HG03565 (cell line): ENCODE data around the gene LUC7L3.
"Not testable (repeated sequence)": the region's sequence is repeated elsewhere in the genome, so short reads cannot be mapped to it uniquely, and the experiment has no call there.

ENCODE experiments used
- ATAC-seq: cut with Tn5 transposase; IDR thresholded peaks from one replicate; pipeline ENCODE4 v1.9.1; 2021; ENCODE audit warnings: mild to moderate bottlenecking, moderate library complexity; ENCODE audit not compliant: unreplicated experiment

LUC7L3 gene

DNA sequence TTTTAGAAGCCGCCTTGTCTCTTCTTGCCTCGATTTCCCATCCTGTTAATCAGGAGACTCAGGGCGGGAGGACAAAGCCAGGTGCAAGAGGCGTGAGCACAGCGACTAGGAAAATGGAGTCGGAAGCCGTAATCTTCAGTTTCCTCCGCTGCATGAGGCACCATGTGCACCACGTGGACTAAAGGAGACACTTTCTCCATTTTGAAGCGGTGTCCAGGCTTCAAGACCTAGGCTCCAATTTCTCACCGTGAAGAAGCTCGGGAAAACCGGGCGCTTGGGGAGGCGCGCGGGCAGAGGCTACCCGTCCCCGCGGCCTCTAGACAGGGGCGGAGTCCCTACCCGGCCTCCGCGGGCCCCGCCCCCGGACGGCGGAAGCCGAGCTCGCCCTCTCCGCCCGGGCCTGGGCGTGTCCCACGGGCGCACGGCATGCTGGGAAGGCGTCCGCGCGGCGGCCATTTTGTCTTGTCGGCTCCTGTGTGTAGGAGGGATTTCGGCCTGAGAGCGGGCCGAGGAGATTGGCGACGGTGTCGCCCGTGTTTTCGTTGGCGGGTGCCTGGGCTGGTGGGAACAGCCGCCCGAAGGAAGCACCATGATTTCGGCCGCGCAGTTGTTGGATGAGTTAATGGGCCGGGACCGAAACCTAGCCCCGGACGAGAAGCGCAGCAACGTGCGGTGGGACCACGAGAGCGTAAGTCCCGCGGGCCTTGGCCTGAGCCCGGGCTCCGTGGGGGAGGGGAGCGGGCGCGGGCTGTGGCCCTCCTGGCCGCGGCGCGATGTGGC is at the start of gene LUC7L3:
LUC7L3 (plus strand) TSS at position 460 of the 780 bp plus-strand sequence; CDS start at position 590, 130 bp downstream.
- ATAC-seq = peak; percentile 89

GRCh38 chr17:50672071-50672470 is 47.3 kb upstream of the LUC7L3 start:
- ATAC-seq = no peak

- ATAC-seq = no peak
Observed at GRCh38 chr17:50672831-50673551, 46.4 kb upstream of the LUC7L3 start.

DNA sequence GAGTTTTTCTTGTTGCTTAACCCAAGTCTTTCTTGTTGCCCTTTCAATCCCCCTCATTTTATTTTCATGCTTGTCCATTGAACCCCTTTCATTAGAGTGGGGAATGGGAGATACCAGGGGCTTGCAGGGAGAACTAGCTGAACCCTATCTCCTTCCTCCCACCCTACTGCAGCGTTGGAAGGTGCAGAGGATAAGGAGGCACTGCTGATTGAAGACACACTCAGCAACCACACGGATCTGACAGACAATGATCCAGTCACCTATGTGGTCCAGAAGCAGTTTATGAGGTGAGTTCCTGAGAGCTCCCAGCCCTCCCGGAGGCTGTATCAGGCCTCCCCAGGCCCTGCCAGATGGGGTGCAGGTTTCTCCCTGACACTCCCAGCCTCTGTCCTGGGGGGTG is 44.2 kb upstream of the LUC7L3 start:
- ATAC-seq = no peak

DNA sequence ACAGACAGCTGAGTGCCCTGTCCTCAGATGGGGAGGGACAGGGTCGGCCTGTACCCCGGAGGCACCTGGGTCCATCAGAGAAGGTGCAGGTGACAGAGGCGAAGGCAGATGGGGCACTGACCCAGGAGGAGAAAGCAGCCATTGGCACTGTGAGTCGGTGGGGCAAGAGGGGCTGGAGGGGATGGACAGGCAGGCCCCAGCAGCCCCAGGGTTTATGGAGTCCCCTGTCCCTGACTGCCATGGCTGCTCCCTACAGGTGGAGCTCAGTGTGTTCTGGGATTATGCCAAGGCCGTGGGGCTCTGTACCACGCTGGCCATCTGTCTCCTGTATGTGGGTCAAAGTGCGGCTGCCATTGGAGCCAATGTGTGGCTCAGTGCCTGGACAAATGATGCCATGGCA is 43.8 kb upstream of the LUC7L3 start:
- no peak for ATAC-seq

GRCh38 chr17:50676065-50676975 is 43.1 kb upstream of the LUC7L3 start:
- ATAC-seq = no peak

- ATAC-seq = no peak
Observed at GRCh38 chr17:50677851-50678375, 41.5 kb upstream of the LUC7L3 start.

DNA sequence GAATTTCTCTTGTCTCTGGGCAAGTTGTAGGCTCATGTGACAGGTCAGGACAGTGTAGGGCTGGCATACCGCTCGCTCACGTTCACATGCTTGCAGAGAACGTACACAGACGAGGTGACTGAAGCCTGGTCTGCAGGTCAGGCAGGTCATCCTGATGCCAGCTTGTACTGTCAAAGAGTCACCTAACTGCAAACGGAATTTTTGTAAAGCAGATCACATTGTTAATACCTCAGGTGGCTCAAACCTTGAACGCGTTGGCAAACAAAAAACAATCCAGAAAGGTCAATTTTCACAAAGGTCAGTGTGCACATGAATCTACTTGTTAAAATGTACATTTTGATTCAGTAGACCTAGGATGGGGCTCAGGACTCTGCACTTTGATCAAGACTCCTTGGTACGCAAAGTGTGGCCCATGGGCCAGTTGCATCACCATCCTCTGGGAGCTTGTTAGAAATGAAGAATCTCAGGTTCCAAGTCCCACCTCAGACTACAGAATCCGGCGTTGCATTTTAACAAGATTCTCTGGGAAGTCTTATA is 40.3 kb upstream of the LUC7L3 start:
- no peak for ATAC-seq

- no peak for ATAC-seq
Observed at GRCh38 chr17:50680126-50680525, 39.3 kb upstream of the LUC7L3 start.

DNA sequence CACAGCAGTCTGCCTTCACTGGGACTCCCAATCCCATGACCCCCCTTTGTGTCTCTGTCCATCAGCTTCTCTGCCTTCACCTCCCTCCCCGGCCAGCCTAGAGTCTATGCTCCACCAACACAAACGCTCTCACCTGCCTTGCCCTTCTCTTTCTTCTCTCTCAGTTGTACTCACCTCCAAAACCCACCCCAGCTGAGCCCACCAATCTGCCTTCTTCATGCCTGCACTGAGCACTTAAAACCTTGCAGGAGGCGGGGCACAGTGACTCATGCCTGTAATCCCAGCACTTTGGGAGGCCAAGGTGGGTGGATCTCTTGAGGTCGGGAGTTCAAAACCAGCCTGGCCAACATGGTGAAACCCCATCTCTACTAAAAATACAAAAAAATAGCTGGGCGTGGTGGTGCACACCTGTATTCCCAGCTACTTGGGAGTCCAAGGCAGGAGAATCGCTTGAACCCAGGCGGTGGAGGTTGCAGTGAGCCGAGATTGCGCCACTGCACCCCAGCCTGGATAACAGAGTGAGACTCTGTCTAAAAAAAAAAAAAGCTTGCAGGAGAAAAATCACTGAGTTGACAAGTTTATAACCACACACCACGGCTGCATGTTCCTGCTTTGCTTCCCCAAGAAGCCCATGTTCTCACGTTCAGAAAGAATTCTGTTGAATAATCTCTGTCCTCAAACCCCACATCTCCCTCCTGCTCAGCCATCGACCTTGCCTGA is 38.7 kb upstream of the LUC7L3 start:
- ATAC-seq = not testable (repeated sequence)

DNA sequence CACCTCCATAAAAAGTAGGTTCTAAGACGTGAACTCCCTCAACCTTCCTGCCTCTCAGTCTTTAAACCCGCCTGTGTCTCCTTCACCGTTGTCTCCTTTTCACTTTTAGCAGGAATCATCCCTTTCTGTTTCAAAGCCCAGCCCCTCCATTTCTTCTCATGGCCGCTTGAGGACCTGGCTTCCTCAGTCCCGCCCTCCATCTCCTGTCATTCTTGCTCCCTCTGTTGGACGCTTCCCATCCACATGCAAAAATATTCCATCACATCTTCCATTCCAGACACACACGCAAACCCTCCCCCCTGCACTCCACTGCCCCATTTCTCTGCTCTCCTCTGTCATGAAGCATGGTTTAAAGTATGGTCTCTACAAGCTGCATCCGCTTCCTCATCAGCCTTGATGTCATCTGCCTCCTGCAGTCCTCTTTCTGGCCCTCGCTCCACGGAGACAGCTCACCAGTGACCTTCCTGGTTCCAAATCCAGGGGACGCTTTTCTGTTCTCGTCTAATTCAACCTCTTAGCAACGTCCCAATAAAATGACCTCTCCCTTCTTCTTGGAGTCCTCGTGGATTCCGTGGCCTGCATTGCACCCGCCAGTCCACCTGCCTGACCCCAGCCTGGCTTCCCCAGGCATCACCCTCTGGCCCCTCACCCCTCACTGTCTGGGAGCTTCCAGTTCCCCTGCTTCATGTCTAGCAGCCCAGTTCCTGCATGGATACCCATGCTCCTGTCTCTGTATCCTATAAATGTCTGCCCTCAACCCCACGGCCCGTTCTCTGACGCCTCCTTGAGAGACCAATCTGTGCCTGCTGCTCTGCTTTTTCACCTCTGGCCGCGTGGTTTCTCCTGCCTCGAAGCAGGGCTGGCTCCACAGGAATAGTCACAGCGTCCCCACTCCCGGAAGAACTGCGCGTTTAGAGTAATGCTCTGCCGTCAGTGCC is 37.9 kb upstream of the LUC7L3 start:
- no peak for ATAC-seq

GRCh38 chr17:50682441-50682840 is 37.0 kb upstream of the LUC7L3 start:
- no peak for ATAC-seq

- ATAC-seq = no peak
Observed at GRCh38 chr17:50682938-50683337, 36.5 kb upstream of the LUC7L3 start.

DNA sequence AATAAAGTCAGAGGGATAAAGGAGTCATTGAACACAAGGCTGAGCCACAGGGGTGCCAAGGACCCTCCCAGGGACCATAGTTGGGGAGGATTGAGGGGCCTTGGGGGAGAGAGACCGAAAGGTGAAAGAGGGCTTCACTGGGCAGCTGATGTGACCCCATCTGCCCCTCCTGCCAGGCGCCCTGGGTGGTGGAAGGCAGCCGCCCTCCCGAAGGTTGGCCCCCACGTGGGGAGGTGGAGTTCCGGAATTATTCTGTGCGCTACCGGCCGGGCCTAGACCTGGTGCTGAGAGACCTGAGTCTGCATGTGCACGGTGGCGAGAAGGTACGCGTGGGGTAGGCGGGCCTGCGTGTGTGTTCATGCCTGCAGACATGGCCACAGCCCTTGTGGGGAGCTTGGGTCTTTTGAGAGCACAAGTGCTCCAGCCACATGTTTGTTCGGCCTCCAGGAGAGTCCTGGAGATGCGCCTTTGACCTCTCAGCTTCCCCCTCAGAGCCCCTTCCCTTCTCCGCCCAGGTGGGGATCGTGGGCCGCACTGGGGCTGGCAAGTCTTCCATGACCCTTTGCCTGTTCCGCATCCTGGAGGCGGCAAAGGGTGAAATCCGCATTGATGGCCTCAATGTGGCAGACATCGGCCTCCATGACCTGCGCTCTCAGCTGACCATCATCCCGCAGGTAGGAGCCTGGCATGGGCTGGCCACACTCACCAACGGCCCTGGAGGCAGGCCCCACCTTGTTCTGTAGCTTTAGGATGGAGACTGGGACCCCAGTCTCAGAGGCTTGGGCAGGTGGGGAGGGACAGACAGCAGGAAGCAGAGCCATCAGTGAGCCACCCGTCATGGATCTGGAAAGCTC is 35.7 kb upstream of the LUC7L3 start:
- ATAC-seq = no peak

- no peak for ATAC-seq
Observed at GRCh38 chr17:50684288-50684611, 35.2 kb upstream of the LUC7L3 start.

- ATAC-seq = no peak
Observed at GRCh38 chr17:50684612-50685333, 34.6 kb upstream of the LUC7L3 start.

DNA sequence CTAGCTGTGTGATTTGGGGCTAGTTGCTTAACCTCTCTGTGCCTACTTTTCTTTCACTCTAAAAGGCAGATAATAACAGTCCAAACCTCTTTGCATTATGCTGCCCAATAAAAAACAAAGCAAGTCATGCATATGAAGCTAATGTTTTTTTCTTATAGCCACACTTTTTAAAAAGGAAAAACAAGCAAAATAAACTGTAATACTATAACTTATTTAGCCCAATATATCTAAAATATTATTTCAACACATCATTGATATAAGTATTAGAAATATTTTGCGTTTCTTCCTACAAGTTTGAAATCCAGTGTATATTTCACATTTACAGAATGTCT is 34.1 kb upstream of the LUC7L3 start:
- ATAC-seq = no peak
